KMS-11 (cell line): ENCODE results near the gene MED10.

ENCODE experiments used
- H2AFZ ChIP-seq: fragments of 200-600 bp; sonication (generic); 2 replicates; pipeline ENCODE4 v1.6.1; 2016; ENCODE audit warnings: antibody characterized with exemption, mixed run types, low read depth
- H3K27ac ChIP-seq: fragments of 200-600 bp; sonication (generic); 2 replicates; pipeline ENCODE4 v1.6.1; 2016; ENCODE audit warnings: mild to moderate bottlenecking, mixed run types
- H3K27me3 ChIP-seq: fragments of 200-600 bp; sonication (generic); 2 replicates; pipeline ENCODE4 v1.6.1; 2017; ENCODE audit warnings: mild to moderate bottlenecking, low read depth, mixed run types, moderate library complexity; ENCODE audit not compliant: insufficient read depth
- H3K36me3 ChIP-seq: fragments of 200-600 bp; sonication (generic); 2 replicates; pipeline ENCODE4 v1.6.1; 2017; ENCODE audit warnings: mild to moderate bottlenecking, mixed run types; ENCODE audit not compliant: insufficient read depth
- H3K4me1 ChIP-seq: fragments of 200-600 bp; sonication (generic); 2 replicates; pipeline ENCODE4 v1.6.1; 2016; ENCODE audit warnings: mild to moderate bottlenecking, low read depth, mixed run types; ENCODE audit not compliant: poor library complexity, severe bottlenecking
- H3K4me2 ChIP-seq: fragments of 200-600 bp; sonication (generic); 2 replicates; pipeline ENCODE4 v1.7.0; 2016; ENCODE audit warnings: mild to moderate bottlenecking, mixed run types
- H3K4me3 ChIP-seq: fragments of 200-600 bp; sonication (generic); IDR thresholded peaks from 2 replicates; pipeline ENCODE4 v1.6.1; 2017; ENCODE audit warnings: low read depth, low read length, mixed read lengths; ENCODE audit not compliant: insufficient read depth
- H3K79me2 ChIP-seq: fragments of 200-600 bp; sonication (generic); 2 replicates; pipeline ENCODE4 v1.6.1; 2016; ENCODE audit warnings: low read depth, mixed run types; ENCODE audit not compliant: insufficient read depth
- H3K9ac ChIP-seq: fragments of 200-600 bp; sonication (generic); 2 replicates; pipeline ENCODE4 v1.6.1; 2016; ENCODE audit warnings: mild to moderate bottlenecking, mixed run types
- H4K20me1 ChIP-seq: fragments of 200-600 bp; sonication (generic); 2 replicates; pipeline ENCODE4 v1.6.1; 2016; ENCODE audit warnings: mild to moderate bottlenecking, mixed run types; ENCODE audit not compliant: insufficient read depth
- CTCF ChIP-seq: fragments of 200-600 bp; sonication (generic); conservative IDR thresholded peaks from 2 replicates; pipeline ENCODE4 v1.6.1; 2017; ENCODE audit warnings: low read depth, mild to moderate bottlenecking, antibody characterized with exemption, low read length, moderate library complexity, mixed read lengths

Gene MED10

GRCh38 chr5:6347165-6347564, 31.2 kb downstream of the MED10 start:
- no peaks in the 10 kb centered on the region for H3K79me2 ChIP-seq
- no peak overlapping the region for H3K27ac ChIP-seq
- no peak overlapping the region for H2AFZ ChIP-seq
- H3K27me3 ChIP-seq = no peaks in the 10 kb centered on the region
- H3K4me2 ChIP-seq = no peak overlapping the region
- no peaks in the 10 kb centered on the region for H4K20me1 ChIP-seq
- H3K36me3 ChIP-seq = no peaks in the 10 kb centered on the region
- H3K4me3 ChIP-seq = no peak overlapping the region
- no peaks in the 10 kb centered on the region for H3K4me1 ChIP-seq
- no peak for TF ChIP-seq CTCF
- H3K9ac ChIP-seq = no peak overlapping the region

GRCh38 chr5:6344593-6344989, 33.8 kb downstream of the MED10 start:
- Histone ChIP-seq H3K27me3 (no peaks in the 10 kb centered on the region), H3K9ac (no peak overlapping the region), H3K27ac (no peak overlapping the region), H4K20me1 (no peaks in the 10 kb centered on the region), H3K4me3 (no peak overlapping the region), H3K4me2 (no peak overlapping the region), H3K79me2 (no peaks in the 10 kb centered on the region), H3K4me1 (no peaks in the 10 kb centered on the region), H2AFZ (no peak overlapping the region), H3K36me3 (no peaks in the 10 kb centered on the region)
- TF ChIP-seq CTCF = no peak

GRCh38 chr5:6343951-6344592, 34.3 kb downstream of the MED10 start:
- no peaks in the 10 kb centered on the region for H3K36me3 ChIP-seq

GRCh38 chr5:6342689-6343315, 35.5 kb downstream of the MED10 start:
- no peak overlapping the region for H3K4me3 ChIP-seq
- H3K9ac ChIP-seq = no peak overlapping the region
- H2AFZ ChIP-seq = no peak overlapping the region
- TF ChIP-seq CTCF = no peak
- no peak overlapping the region for H3K4me2 ChIP-seq
- no peaks in the 10 kb centered on the region for H3K79me2 ChIP-seq
- no peaks in the 10 kb centered on the region for H3K4me1 ChIP-seq
- H3K27ac ChIP-seq = no peak overlapping the region
- no peaks in the 10 kb centered on the region for H3K27me3 ChIP-seq
- no peaks in the 10 kb centered on the region for H4K20me1 ChIP-seq
- no peaks in the 10 kb centered on the region for H3K36me3 ChIP-seq

More at GRCh38 chr5:6343951-6344592, 34.3 kb downstream of the MED10 start:
- Histone ChIP-seq H3K27ac (no peak overlapping the region), H3K9ac (no peak overlapping the region), H3K4me1 (no peaks in the 10 kb centered on the region), H3K79me2 (no peaks in the 10 kb centered on the region), H3K27me3 (no peaks in the 10 kb centered on the region), H2AFZ (no peak overlapping the region), H3K4me3 (no peak overlapping the region), H4K20me1 (no peaks in the 10 kb centered on the region), H3K4me2 (no peak overlapping the region)
- no peak for TF ChIP-seq CTCF
